ENCODE data around the gene ZNF442. TPM values are rescaled to one million over a fixed set of nuclear protein-coding genes. Genes with fewer than 3 reads are reported as not detected.

Gene ZNF442
- total RNA-seq, 1 experiment from 2014 or later: not detected

GRCh38 chr19:12350185-12350889, 15.1 kb downstream of the ZNF442 start:
- Histone ChIP-seq H3K27ac (ENCODE audit: low read depth, low read length) (no peak overlapping the region), H2AFZ (ENCODE audit: low read depth, low read length, poor library complexity, severe bottlenecking) (no peak overlapping the region), H3K4me2 (ENCODE audit: low read length) (no peak overlapping the region), H3K9me2 (ENCODE audit: insufficient read depth) (no peaks in the 10 kb centered on the region), H3K9ac (ENCODE audit: low read length) (no peak overlapping the region), H3K79me2 (ENCODE audit: insufficient read depth, low read length) (no peaks in the 10 kb centered on the region), H3K9me3 (ENCODE audit: control insufficient read depth in 1 of 2, insufficient read depth in 1 of 2, low read depth in 1 of 2, low read length in 2 of 2) (peaks cover 28 to 32% of the 10 kb centered on the region in 2 experiments; a peak in 2 of 4 replicates), H3K4me1 (ENCODE audit: control insufficient read depth in 1 of 2, insufficient read depth in 2 of 2, low read length in 2 of 2) (no peaks in the 10 kb centered on the region), H3K36me3 (ENCODE audit: control insufficient read depth in 1 of 2, insufficient read depth in 2 of 2, low read length in 2 of 2) (no peaks in the 10 kb centered on the region), H3K27me3 (ENCODE audit: insufficient read depth, low read length) (no peaks in the 10 kb centered on the region), H4K20me1 (ENCODE audit: insufficient read depth) (no peaks in the 10 kb centered on the region), H3K4me3 (replicated peaks in 1 of 2; ENCODE audit: low read depth in 1 of 2, low read length in 2 of 2) (no peak overlapping the region)
- peak; percentile 77 for TF ChIP-seq ZNF274 (IDR thresholded peaks at IDR 0.05; ENCODE audit: low read depth, low read length)
- no peak for TF ChIP-seq CBX3 (IDR thresholded peaks at IDR 0.05; ENCODE audit: low read depth)
- intact Hi-C loops (cut with micrococcal nuclease): no loop called here
- DNase-seq (ENCODE audit: low read depth, low spot score) (no peak), ATAC-seq (no peak)
- ChIA-PET CTCF (no interaction called here), POLR2A (no interaction called here), RAD21 (ENCODE audit: low non-redundant PET in 1 of 2, low total read pairs in 2 of 2, uncharacterized antibody in 2 of 2, unreplicated experiment in 2 of 2) (no interaction called here)
- no TSS peak for BruUV-seq (replicated peaks)

- H3K4me3 ChIP-seq (replicated peaks in 1 of 2; ENCODE audit: low read depth in 1 of 2, low read length in 2 of 2): no peak overlapping the region
- no peaks in the 10 kb centered on the region for H3K79me2 ChIP-seq (ENCODE audit: insufficient read depth, low read length)
- no peak for DNase-seq (ENCODE audit: low read depth, low spot score)
- H3K36me3 ChIP-seq (ENCODE audit: control insufficient read depth in 1 of 2, insufficient read depth in 2 of 2, low read length in 2 of 2): no peaks in the 10 kb centered on the region
- no TSS peak for BruUV-seq (replicated peaks)
- ATAC-seq: no peak
- H4K20me1 ChIP-seq (ENCODE audit: insufficient read depth): no peaks in the 10 kb centered on the region
- H3K9ac ChIP-seq (ENCODE audit: low read length): no peak overlapping the region
- intact Hi-C loops (cut with micrococcal nuclease): no loop called here
- TF ChIP-seq ATF3 (IDR thresholded peaks at IDR 0.05): no peak
- TF ChIP-seq MAX (IDR thresholded peaks at IDR 0.05): no peak
- TF ChIP-seq FOSL1 (IDR thresholded peaks at IDR 0.05; ENCODE audit: low read depth): no peak
- peak; percentile 35; the same call in 1 of the 2 replicates for TF ChIP-seq RAD21 (IDR thresholded peaks at IDR 0.05; ENCODE audit: low read depth)
- no peak for TF ChIP-seq ZNF274 (IDR thresholded peaks at IDR 0.05; ENCODE audit: low read depth, low read length)
- no peaks in the 10 kb centered on the region for H3K9me2 ChIP-seq (ENCODE audit: insufficient read depth)
- ChIA-PET RAD21 (ENCODE audit: low non-redundant PET in 1 of 2, low total read pairs in 2 of 2, uncharacterized antibody in 2 of 2, unreplicated experiment in 2 of 2) (no interaction called here), CTCF (no interaction called here), POLR2A (no interaction called here)
- no peaks in the 10 kb centered on the region for H3K27me3 ChIP-seq (ENCODE audit: insufficient read depth, low read length)
- H3K4me2 ChIP-seq (ENCODE audit: low read length): no peak overlapping the region
- H3K4me1 ChIP-seq (ENCODE audit: control insufficient read depth in 1 of 2, insufficient read depth in 2 of 2, low read length in 2 of 2): no peaks in the 10 kb centered on the region
- peaks cover 19 to 31% of the 10 kb centered on the region in 2 experiments; a peak in 2 of 4 replicates for H3K9me3 ChIP-seq (ENCODE audit: control insufficient read depth in 1 of 2, insufficient read depth in 1 of 2, low read depth in 1 of 2, low read length in 2 of 2)
- H2AFZ ChIP-seq (ENCODE audit: low read depth, low read length, poor library complexity, severe bottlenecking): no peak overlapping the region
- H3K27ac ChIP-seq (ENCODE audit: low read depth, low read length): no peak overlapping the region
Observed at GRCh38 chr19:12346896-12347295, 18.6 kb downstream of the ZNF442 start.

Data from HCT116 (cell line).